GM21423 (cell line): ENCODE data around the gene EXOSC2.
A peak's percentile ranks its signal among the peaks of the same experiment; 100 is the strongest.

ENCODE experiments used
- ATAC-seq: cut with Tn5 transposase; IDR thresholded peaks from one replicate; pipeline ENCODE4 v1.9.1; 2021; ENCODE audit warnings: mild to moderate bottlenecking, moderate library complexity; ENCODE audit not compliant: unreplicated experiment

Gene EXOSC2

GRCh38 chr9:130693426-130694191 is at the start of gene EXOSC2:
Gene EXOSC2, plus strand, starts transcription at chr9:130693780. Its CDS starts 12 bp downstream, at chr9:130693792.
- ATAC-seq: peak; percentile 94

DNA sequence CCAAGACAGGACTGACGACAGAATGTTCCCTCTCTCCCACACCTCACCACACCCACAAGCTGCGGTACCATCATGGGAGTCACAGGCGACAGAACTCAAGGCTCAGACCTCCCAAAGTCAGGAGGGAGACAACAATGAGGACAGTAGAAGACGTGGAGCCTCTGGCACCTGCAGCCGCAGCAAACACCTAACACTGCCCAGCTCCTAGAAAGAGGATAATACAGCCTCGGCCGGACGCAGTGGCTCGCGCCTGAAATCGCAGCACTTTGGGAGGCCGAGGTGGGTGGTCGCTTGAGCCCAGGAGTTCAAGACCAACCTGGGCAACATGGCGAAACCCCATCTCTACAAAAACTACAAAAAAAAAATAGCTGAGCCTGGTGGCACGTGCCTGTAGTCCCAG is 42.4 kb upstream of the EXOSC2 start:
- ATAC-seq: no peak

DNA sequence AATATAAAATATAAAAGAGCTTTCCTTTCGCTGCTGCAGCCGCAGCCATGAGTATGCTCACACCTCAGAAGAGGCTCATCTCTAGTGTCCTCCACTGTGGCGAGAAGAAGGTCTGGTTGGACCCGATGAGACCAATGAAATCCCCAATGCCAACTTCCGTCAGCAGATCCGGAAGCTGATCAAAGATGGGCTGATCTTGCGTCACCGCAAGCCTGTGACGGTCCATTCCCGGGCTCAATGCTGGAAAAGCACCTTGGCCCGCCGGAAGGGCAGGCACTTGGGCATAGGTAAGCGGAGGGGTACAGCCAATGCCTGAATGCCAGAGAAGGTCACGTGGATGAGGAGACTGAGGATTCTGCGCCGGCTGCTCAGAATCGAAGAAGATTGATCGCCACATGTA is 41.8 kb upstream of the EXOSC2 start:
- no peak for ATAC-seq

DNA sequence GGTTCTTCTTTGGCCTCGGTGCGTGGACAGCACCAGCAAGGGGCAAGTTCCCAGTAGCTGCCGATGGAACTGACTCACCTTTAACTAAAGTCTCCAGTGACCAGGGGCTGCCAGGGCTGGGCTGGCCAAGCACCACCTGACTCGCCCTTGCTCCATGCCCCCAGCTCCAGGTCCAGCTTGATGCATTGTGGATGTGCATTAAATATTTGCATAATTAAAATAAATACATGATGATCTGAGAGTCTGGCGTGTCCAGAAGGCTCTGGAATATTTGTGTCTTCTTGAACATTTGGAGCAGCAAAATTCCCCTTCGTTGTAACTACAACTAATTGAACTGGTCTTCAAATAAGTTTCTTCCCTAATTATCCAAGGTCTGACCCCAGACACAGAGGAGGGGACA is 38.7 kb upstream of the EXOSC2 start:
- ATAC-seq: no peak

- ATAC-seq: no peak
Measured at GRCh38 chr9:130658893-130659698, 34.5 kb upstream of the EXOSC2 start.

DNA sequence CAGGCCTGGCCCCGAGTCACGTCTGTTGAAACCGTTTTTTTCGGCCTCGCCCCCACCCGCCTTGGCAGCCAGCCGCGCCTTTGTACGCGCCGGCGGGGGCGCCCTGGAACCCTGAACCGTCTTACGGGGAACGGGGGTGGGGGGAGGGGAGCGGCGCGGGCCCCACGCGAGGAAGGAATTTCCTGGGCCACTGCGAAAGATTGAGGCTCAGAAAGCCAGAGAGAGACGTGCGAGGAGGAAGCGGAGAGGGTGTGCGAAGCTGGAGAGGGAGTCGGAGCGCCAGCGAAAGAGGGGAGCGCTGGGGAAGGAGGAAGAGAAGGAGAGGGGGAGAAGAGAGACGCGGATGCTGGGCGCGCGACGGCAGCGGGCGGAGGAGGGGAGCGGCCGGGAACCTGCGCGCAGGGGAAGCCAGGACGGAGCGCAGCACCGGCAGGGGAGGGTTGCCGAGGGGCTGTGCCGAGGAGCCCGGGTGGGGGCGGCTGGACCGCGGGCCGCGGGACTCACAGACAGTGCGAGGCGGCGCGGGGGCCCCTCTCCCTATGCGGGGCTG is 33.8 kb upstream of the EXOSC2 start:
- no peak for ATAC-seq

DNA sequence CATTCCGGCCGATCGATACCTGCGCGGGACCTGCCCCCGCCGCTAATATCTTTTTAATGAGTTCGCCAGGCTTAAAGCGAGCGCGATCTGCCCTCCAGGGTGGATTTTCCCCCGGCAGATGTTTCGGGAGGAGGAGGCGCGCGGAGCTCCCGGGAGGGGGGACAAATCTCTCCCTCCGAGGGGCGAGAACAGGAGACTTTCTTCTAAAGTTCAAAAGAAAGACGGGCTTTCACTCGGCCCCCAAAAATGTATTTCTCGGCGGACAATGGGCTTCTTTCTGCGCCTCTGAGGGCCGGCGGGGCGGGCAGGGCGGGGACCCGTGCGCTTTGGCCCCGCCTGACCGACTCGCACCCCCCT is 33.3 kb upstream of the EXOSC2 start:
- no peak for ATAC-seq

- ATAC-seq: no peak
Measured at GRCh38 chr9:130660683-130661450, 32.7 kb upstream of the EXOSC2 start.

GRCh38 chr9:130661451-130662098 is 32.0 kb upstream of the EXOSC2 start:
- no peak for ATAC-seq

DNA sequence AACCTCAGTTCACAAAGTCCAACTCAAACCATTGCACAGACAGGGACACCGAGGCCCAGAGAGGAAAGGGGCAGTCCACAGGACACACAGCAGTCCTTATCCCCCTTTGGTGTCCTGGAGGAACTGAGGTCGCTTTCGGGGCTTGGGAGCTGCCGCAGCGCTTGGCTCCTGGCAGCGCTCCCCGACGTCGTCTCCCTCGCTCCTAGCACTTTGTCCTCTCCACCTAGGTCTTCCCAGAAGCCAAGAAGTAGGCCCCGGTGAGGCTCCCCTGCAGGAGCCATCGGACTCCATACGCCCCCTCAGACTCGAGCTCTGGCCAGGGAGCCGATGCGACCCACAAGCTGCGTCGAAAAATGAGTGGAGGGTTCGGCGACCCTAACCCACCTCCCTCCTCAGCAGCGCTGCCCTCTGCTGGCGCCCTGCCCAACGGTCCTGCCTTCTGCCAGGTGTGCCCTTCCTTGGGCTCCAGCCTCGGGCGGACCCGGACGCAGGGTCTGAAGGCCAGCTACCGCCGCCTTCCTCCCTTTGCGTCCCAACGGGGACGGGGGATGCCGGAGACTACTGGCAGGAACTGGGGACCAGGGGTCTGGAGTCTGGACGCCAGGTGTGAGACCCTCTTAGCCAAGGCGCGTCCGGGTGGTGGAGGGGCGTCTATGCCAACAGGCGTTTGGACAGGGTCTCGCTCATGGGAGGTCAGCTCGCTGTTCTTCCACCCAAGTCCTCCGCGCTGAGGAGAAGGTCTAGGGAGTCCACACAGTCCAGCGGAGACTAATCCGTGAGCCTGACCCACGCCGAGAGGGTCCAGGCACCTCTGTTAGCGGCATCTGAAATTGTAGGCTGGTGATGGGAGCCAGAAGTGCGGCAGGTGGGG is 31.2 kb upstream of the EXOSC2 start:
- no peak for ATAC-seq

GRCh38 chr9:130662970-130663257 is 30.7 kb upstream of the EXOSC2 start:
- no peak for ATAC-seq

DNA sequence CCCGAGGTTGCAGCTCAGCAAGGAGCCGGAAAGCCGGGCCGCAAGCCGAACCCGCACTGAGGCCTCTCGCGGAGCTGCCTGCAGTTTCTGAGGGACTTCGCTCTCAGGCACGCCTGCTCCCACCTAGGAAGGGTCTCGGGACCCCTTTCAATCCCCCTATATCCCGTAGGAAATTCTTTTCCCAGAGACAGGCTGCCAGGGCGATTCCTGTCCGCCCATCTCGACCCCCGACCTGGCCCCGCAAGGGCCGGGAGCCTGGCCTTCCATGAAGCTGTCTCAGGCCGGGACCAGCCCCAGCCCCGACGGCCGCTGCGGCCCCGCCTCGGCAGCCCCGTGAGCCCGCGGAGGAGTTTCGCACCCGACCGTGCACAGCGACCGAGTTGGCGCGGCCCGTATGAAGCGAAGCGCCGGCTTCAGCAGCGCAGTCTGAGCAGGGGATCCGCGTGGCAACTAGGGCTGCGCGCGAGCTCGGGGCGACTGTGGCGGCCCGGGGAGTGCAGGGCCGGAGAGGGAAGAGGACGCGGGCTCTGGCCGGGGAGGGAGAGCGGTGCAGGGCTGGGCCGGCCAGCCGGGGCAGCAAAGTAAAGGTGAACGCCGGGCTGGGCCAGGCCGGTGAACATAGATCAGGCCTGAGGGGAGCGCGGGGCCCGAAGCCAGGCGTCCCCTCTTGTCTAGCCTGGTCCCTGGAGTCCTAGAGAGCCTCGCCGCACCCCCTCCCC is 30.2 kb upstream of the EXOSC2 start:
- ATAC-seq: no peak

GRCh38 chr9:130663977-130664250 is 29.7 kb upstream of the EXOSC2 start:
- ATAC-seq: no peak

- no peak for ATAC-seq
Measured at GRCh38 chr9:130664251-130665028, 29.1 kb upstream of the EXOSC2 start, which contains the start of gene PRDM12. Gene PRDM12, plus strand, starts transcription at chr9:130664594. Its CDS starts 60 bp downstream, at chr9:130664654.

- ATAC-seq: no peak
Measured at GRCh38 chr9:130665029-130665430, 28.6 kb upstream of the EXOSC2 start.

DNA sequence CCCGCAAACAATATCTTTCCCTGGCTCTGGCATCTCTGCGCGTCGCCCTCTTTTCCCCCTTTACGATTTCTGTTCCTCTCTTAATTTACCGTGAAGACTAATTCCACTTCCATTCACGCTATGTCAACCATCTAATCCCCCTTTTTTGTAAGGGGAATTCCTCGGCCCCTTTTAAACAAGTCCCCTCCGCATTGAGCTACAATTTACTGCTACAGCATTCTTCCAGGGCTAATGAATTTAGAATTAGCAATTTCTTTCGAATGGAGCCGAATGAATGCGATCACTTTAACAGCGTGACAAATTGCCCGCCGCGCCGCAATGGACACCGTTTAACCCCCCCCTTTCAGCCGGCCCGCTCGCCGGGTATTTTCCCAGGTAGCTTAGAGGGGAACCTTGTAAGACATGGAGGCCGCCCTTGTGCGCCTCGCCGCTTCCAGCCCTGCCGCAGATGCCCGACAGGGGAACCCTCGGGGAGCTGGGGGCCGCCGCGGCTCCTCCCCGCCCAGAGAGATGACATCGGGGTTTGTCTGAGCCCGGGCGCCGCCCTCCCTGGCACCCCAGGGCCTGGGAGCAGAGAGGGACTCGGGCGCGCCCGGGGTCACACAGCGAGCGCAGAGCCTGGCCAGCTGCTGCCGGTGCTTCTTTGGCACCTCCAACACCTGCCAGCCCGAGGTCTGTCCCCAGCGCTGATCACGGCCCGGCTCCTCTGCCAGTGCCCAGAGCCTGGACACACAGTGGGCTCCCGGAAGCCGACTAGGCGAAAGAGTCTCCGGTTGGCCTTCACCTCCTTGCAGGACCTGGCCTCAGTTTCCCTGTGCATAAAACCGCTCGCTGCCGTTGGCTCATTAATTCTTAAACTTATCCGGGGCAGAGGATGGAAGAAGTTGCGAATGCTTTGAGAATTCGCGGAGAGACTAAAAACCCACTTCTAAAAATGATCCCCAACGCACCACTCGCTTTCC is 27.9 kb upstream of the EXOSC2 start:
- no peak for ATAC-seq

GRCh38 chr9:130666393-130667119 is 27.0 kb upstream of the EXOSC2 start:
- ATAC-seq: no peak
